Adrenal gland (tissue), 12 donors: Measurements from ENCODE around the gene TPK1. TPM values are rescaled to one million over a fixed set of nuclear protein-coding genes. Genes with fewer than 3 reads are reported as not detected.

Experiments used
- DNase-seq, 7 donors: peaks; one replicate each; pipeline ENCODE4 v3.0.0-alpha.2; 2019 to 2020
- H3K27ac ChIP-seq, 5 donors: fragments of 200-600 bp; sonication (generic) in 4 of 5; 1 replicate in 3 of 5; 2 replicates in 2 of 5; pipeline versions ENCODE4 v1.5.1 to v1.8.0; 2016 to 2020; ENCODE audit warnings: mild to moderate bottlenecking in 1 of 5
- H3K27me3 ChIP-seq: fragments of 200-600 bp; 2 replicates; pipeline ENCODE4 v1.8.0; 2021
- H3K36me3 ChIP-seq, 2 donors: fragments of 200-600 bp; replicated peaks in 1 of 2; 1 replicate in 1 of 2; 2 replicates in 1 of 2; pipeline versions ENCODE4 v1.5.1 to v1.8.0; 2018 to 2022
- H3K4me1 ChIP-seq, 2 donors: fragments of 200-600 bp; replicated peaks in 1 of 2; 1 replicate in 1 of 2; 2 replicates in 1 of 2; pipeline versions ENCODE4 v1.5.1 to v1.8.0; 2018 to 2021
- H3K4me3 ChIP-seq, 4 donors: fragments of 200-600 bp; sonication (generic) in 3 of 4; one replicate each; pipeline ENCODE4 v1.5.1; 2016 to 2018
- H3K9me3 ChIP-seq, 3 donors: fragments of 200-600 bp; sonication (generic) in 1 of 3; replicated peaks in 1 of 3; 1 replicate in 2 of 3; 2 replicates in 1 of 3; pipeline versions ENCODE4 v1.5.1 to v1.8.0; 2016 to 2021
- POLR2A ChIP-seq, 2 donors: fragments of 450-650 bp; IDR thresholded peaks; one replicate each; pipeline ENCODE4 v1.6.1; 2017; ENCODE audit warnings: antibody characterized with exemption in 2 of 2, mild to moderate bottlenecking in 2 of 2, moderate library complexity in 1 of 2
- WGBS, 4 donors: extraction: QIAGEN DNeasy Blood & Tissue Kit in 2 of 4; methylation state at CpG; one replicate each; pipeline versions ENCODE4 v1.1.5 to v1.1.7; 2013 to 2017; 5-methylcytosine and 5-hydroxymethylcytosine counted together
- intact Hi-C, 2 donors: fragments of 100-400 bp; cut with DNase I; formaldehyde crosslinking; loops; one replicate each; pipeline versions ENCODE4 v1.14.1 to v1.15.0; 2022 to 2023
- polyA plus RNA-seq, 3 donors: library from polyadenylated mRNA; stranded (reverse); fragments of 200-250 nt in 2 of 3; fragments of 350-450 nt in 1 of 3; fragmentation: Illumina TruSeq in 1 of 3; extraction: RNeasy Lipid Tissue Mini Kit (QIAGEN cat#74804) in 1 of 3; gene quantifications; one replicate each; pipeline ENCODE4 v1.2.3, GENCODE V29; 2013 to 2014
- total RNA-seq, 9 donors: library from RNA; depleted of rRNA in 4 of 9; stranded (reverse); fragments of >200 nt in 4 of 9; fragments of 120-200 nt in 1 of 9; fragmentation: NEBNext Ultra II Directional in 1 of 9; extraction: Animal tissue kit (Norgen Biotek cat#: 25700) in 1 of 9; gene quantifications; one replicate each; pipeline versions ENCODE4 v1.1.0 to v1.2.4, GENCODE V29; 2013 to 2023
- TF ChIP-seq, protein P1 (sequence below), 6 experiments: fragments of 450-650 bp in 4 of 6; fragments of 200-600 bp in 2 of 6; sonication (generic) in 1 of 6; IDR thresholded peaks; 1 replicate in 5 of 6; 2 replicates in 1 of 6; pipeline versions ENCODE4 v1.5.1 to v1.8.0; 2016 to 2021; ENCODE audit warnings: antibody characterized with exemption in 6 of 6, mild to moderate bottlenecking in 2 of 6, moderate library complexity in 1 of 6
- donor health status: healthy with polysubstance abuse.
- donor health status: Bipolar disorder and iron deficiency.
- donor health status: DM: yes; HTN: yes; CAD: no.
- donor health status: DM: no; HTN: no; CAD: no.
- donor health status: DM: no; HTN: no; CAD: no.
- donor health status: DM: yes; HTN: yes; CAD: no.

The TPK1 gene
- total and polyA plus RNA-seq, 12 donors: 3.7 to 10.6 (median 9.6) TPM

DNA sequence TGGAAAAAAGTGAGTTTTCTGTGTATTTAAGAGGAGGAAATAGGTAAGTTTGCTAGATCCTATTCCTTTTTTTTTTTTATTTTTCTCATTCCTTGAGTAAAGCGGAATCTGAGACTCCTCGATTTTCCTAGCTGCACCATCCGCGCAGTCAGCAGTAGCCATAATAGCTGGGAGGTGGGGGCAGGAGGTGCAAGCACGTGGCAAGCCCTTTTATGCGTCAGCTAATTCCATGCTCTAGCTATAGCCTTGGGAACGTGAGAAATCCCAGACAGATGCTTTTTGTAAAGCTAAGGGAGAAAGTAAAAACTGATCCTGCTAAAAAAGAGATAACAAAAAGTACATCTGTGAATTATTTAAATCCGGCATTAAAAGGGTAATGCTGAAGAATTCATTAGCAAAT, 33.2 kb upstream of the TPK1 start:
- Histone ChIP-seq H3K4me1 (no peaks in the 10 kb centered on the region), H3K27me3 (no peaks in the 10 kb centered on the region), H3K36me3 (no peaks in the 10 kb centered on the region), H3K4me3 (no peak overlapping the region), H3K27ac (no peak overlapping the region), H3K9me3 (no peaks in the 10 kb centered on the region)
- 64 to 72% (median 70%) methylated on average over 8 of the region's 8 CpGs for WGBS, 4 donors
- intact Hi-C loops: no loop called here
- TF ChIP-seq POLR2A (IDR thresholded peaks at IDR 0.05): no peak
- TF ChIP-seq, protein P1, sequence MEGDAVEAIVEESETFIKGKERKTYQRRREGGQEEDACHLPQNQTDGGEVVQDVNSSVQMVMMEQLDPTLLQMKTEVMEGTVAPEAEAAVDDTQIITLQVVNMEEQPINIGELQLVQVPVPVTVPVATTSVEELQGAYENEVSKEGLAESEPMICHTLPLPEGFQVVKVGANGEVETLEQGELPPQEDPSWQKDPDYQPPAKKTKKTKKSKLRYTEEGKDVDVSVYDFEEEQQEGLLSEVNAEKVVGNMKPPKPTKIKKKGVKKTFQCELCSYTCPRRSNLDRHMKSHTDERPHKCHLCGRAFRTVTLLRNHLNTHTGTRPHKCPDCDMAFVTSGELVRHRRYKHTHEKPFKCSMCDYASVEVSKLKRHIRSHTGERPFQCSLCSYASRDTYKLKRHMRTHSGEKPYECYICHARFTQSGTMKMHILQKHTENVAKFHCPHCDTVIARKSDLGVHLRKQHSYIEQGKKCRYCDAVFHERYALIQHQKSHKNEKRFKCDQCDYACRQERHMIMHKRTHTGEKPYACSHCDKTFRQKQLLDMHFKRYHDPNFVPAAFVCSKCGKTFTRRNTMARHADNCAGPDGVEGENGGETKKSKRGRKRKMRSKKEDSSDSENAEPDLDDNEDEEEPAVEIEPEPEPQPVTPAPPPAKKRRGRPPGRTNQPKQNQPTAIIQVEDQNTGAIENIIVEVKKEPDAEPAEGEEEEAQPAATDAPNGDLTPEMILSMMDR (IDR thresholded peaks at IDR 0.05): no peak
- no peak for DNase-seq

DNA sequence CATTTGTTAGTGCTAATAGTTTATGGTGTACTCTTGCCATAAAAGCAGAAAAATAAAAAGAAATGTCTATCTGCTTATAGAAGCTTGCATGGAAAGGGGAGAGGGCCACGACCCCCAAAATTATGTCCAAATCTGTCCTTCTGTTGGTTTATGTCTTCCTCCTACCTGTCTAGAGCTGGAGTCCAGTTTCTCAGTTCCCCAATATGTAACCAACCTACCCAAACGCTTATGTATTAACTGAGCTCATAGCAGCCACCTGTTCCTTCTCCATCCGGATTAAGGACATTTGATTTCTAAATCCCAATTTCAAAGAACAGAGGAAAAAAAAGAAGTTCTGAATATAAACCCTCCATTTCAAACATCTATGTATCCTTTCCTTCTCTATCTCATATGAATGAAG, 30.3 kb upstream of the TPK1 start:
- TF ChIP-seq, protein P1 (IDR thresholded peaks at IDR 0.05): no peak
- TF ChIP-seq POLR2A (IDR thresholded peaks at IDR 0.05): no peak
- no peaks in the 10 kb centered on the region for H3K36me3 ChIP-seq
- intact Hi-C loops: no loop called here
- H3K27me3 ChIP-seq: no peaks in the 10 kb centered on the region
- H3K9me3 ChIP-seq: no peaks in the 10 kb centered on the region
- H3K4me3 ChIP-seq: no peak overlapping the region
- H3K4me1 ChIP-seq: no peaks in the 10 kb centered on the region
- 65 to 77% (median 73%) methylated on average over 3 of the region's 3 CpGs for WGBS, 4 donors
- DNase-seq: no peak
- no peak overlapping the region for H3K27ac ChIP-seq

DNA sequence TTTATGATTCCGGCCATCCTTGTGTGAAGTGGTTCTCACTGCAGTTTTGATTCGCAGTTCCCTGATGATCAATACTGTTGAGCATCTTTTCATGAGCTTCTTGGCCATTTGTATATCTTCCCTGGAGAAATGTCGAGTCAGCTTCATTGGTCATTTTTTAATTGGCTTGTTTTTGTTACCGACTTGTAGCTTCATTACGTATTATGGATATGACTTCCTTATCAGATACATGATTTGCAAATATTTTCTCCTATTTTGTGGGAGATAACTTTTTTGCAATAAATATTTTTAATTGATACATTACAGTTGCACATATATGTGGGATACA, 27.4 kb upstream of the TPK1 start:
- WGBS, 4 donors: 80 to 84% (median 81%) methylated on average over 5 of the region's 5 CpGs
- H3K4me3 ChIP-seq: no peak overlapping the region
- intact Hi-C loops: no loop called here
- no peaks in the 10 kb centered on the region for H3K36me3 ChIP-seq
- no peak for DNase-seq
- no peaks in the 10 kb centered on the region for H3K9me3 ChIP-seq
- no peaks in the 10 kb centered on the region for H3K4me1 ChIP-seq
- H3K27ac ChIP-seq: no peak overlapping the region
- no peak for TF ChIP-seq POLR2A (IDR thresholded peaks at IDR 0.05)
- TF ChIP-seq, protein P1 (IDR thresholded peaks at IDR 0.05): no peak
- no peaks in the 10 kb centered on the region for H3K27me3 ChIP-seq

DNA sequence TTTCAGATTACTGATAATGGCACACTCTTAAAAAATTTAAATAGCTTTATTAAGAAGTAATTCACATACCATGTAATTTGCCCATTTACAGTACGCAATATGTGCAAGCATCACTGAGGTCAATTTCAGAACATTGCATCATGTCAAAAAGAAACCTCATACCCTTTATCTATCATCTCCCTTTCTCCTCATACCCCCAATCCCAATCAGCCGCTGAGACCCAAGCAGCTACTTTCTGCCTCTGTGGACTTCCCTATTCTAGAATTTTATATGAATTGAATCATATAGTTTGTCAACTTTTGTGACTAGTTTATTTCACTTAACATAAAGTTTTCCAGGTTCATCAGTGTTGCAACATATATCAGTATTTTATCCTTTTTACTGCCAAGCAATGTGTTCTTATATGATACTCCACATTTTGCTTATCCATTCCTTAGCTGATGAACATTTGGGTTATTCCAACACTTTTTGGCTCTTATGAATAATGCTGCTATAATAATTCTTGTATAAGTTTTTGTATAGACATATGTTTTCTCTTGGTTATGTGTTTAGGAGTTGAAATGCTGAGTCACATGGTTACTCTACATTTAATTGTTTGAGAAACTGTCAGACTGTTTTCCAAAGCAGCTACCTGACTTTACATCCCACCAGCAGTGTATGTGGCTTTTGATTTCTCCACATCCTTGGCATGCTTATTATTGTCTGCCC, 26.9 kb upstream of the TPK1 start:
- Histone ChIP-seq H3K36me3 (no peaks in the 10 kb centered on the region), H3K27me3 (no peaks in the 10 kb centered on the region), H3K4me1 (no peaks in the 10 kb centered on the region), H3K9me3 (no peaks in the 10 kb centered on the region), H3K4me3 (no peak overlapping the region), H3K27ac (no peak overlapping the region)
- no peak for DNase-seq
- intact Hi-C loops: no loop called here
- TF ChIP-seq POLR2A (IDR thresholded peaks at IDR 0.05): no peak
- TF ChIP-seq, protein P1 (IDR thresholded peaks at IDR 0.05): no peak
- 84 to 95% (median 89%) methylated on average over 2 of the region's 2 CpGs for WGBS, 4 donors
